Fibroblast of lung (primary cell): Measurements from ENCODE around the gene MAT2A. TPM values are rescaled to one million over a fixed set of nuclear protein-coding genes. Genes with fewer than 3 reads are reported as not detected.
"Not testable (repeated sequence)": the region's sequence is repeated elsewhere in the genome, so short reads cannot be mapped to it uniquely, and the experiment has no call there.

Experiments
- DNase-seq, 2 donors: peaks; one replicate each; pipeline versions ENCODE4 v3.0.0 to v3.0.0-alpha.2; 2010; ENCODE audit warnings: low read depth in 2 of 2
- H2AFZ ChIP-seq: 2 replicates; pipeline ENCODE4 v1.5.1; 2012; ENCODE audit warnings: low read length, control low read depth, inconsistent platforms
- H3K27ac ChIP-seq: 2 replicates; pipeline ENCODE4 v1.5.1; 2011; ENCODE audit warnings: low read length, control low read depth; ENCODE audit not compliant: insufficient read depth
- H3K27me3 ChIP-seq: 2 replicates; pipeline ENCODE4 v1.5.1; 2011; ENCODE audit warnings: mild to moderate bottlenecking, low read length; ENCODE audit not compliant: control insufficient read depth, insufficient read depth
- H3K36me3 ChIP-seq: 2 replicates; pipeline ENCODE4 v1.5.1; 2011; ENCODE audit warnings: low read length; ENCODE audit not compliant: control insufficient read depth, insufficient read depth
- H3K4me1 ChIP-seq: 2 replicates; pipeline ENCODE4 v1.5.1; 2011; ENCODE audit warnings: low read length; ENCODE audit not compliant: control insufficient read depth, insufficient read depth; ENCODE audit errors: extremely low read depth
- H3K4me2 ChIP-seq: 2 replicates; pipeline ENCODE4 v1.5.1; 2011; ENCODE audit warnings: low read length, control low read depth; ENCODE audit not compliant: insufficient read depth; ENCODE audit errors: extremely low read depth
- H3K4me3 ChIP-seq, 4 experiments: fragments of 200-600 bp in 1 of 4; sonication (generic) in 1 of 4; replicated peaks in 1 of 4; 2 replicates each; pipeline ENCODE4 v1.5.1; 2011 to 2016; ENCODE audit warnings: low read length in 4 of 4, low read depth in 3 of 4, mild to moderate bottlenecking in 3 of 4, control low read depth in 2 of 4, inconsistent platforms in 1 of 4, mixed read lengths in 1 of 4; ENCODE audit not compliant: insufficient read depth in 1 of 4; ENCODE audit errors: control extremely low read depth in 1 of 4
- H3K79me2 ChIP-seq: 2 replicates; pipeline ENCODE4 v1.5.1; 2012; ENCODE audit warnings: mild to moderate bottlenecking, low read length, inconsistent platforms; ENCODE audit not compliant: control insufficient read depth, insufficient read depth
- H3K9ac ChIP-seq: 2 replicates; pipeline ENCODE4 v1.5.1; 2011; ENCODE audit warnings: mild to moderate bottlenecking, low read length, control low read depth; ENCODE audit not compliant: insufficient read depth
- H3K9me3 ChIP-seq: 2 replicates; pipeline ENCODE4 v1.5.1; 2012; ENCODE audit warnings: low read depth, low read length; ENCODE audit not compliant: control insufficient read depth, insufficient read depth
- H4K20me1 ChIP-seq: 2 replicates; pipeline ENCODE4 v1.5.1; 2011; ENCODE audit warnings: low read length; ENCODE audit not compliant: control insufficient read depth, insufficient read depth; ENCODE audit errors: extremely low read depth
- CTCF ChIP-seq, 2 donors: IDR thresholded peaks in 1 of 2; conservative IDR thresholded peaks in 1 of 2; 1 replicate in 1 of 2; 2 replicates in 1 of 2; pipeline ENCODE4 v1.5.1; 2011 to 2012; ENCODE audit warnings: low read length in 2 of 2, control low read depth in 1 of 2, inconsistent platforms in 1 of 2, low read depth in 1 of 2, mild to moderate bottlenecking in 1 of 2
- EZH2 ChIP-seq: IDR thresholded peaks from 2 replicates; pipeline ENCODE4 v1.5.1; 2012; ENCODE audit warnings: low read length, control low read depth, mild to moderate bottlenecking; ENCODE audit errors: missing control alignments
- polyA plus RNA-seq, 2 donors: library from polyadenylated mRNA; depleted of rRNA in 1 of 2; stranded (reverse) in 1 of 2; unstranded in 1 of 2; fragments of >200 nt; gene quantifications; 2 replicates each; pipeline ENCODE4 v1.2.1, GENCODE V29; 2011 to 2012; ENCODE audit warnings: missing spikeins in 1 of 2
- total RNA-seq: library from RNA; depleted of rRNA; stranded (reverse); fragments of >200 nt; gene quantifications from 2 replicates; pipeline ENCODE4 v1.2.1, GENCODE V29; 2014

MAT2A gene
- total and polyA plus RNA-seq, 2 donors (not counting 1 experiment from before 2014, with no cell fraction given): 270 to 334 TPM

- Histone ChIP-seq H3K27me3 (no peaks in the 10 kb centered on the region), H3K36me3 (peaks cover 1% of the 10 kb centered on the region), H3K9ac (peak overlapping the region; percentile 27), H3K4me3 (peak overlapping the region in 1 of 4 experiments; percentile 14), H3K4me1 (peaks cover 45% of the 10 kb centered on the region), H3K9me3 (no peaks in the 10 kb centered on the region), H3K79me2 (peaks cover 8% of the 10 kb centered on the region), H3K27ac (peak overlapping the region; percentile 78), H3K4me2 (peak overlapping the region; percentile 41), H4K20me1 (no peaks in the 10 kb centered on the region), H2AFZ (no peak overlapping the region)
- DNase-seq: peak; percentile 73 to 100
- TF ChIP-seq EZH2 (no peak), CTCF (conservative IDR thresholded peaks at IDR 0.05 in 1 of 2, IDR thresholded peaks at IDR 0.05 in 1 of 2; ENCODE audit: low read depth in 1 of 2, low read length in 2 of 2) (no peak)
These were observed 51.2 kb downstream of the MAT2A start for GRCh38 chr2:85589982-85590791.

DNA sequence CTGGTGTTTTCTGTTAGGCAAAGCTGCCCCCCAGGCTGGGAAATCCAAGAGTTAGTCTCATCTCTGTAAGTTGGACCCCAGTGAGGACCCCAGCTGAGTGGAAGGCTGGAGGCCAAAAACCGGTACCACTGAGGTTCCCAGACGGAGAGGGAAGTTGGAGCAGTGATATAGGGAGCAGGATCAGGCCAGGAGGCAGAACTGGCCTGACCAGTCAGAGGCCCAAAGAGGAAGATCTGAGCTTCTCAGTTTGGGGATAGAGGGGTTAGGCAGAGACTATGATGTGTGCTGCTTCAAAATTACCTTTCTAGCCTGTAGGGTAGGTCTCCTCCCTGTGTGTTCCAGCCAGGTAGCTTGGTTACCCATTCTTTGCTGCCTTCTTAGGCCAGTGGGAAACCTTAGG lies 52.0 kb downstream of the MAT2A start:
- Histone ChIP-seq H3K27me3 (no peaks in the 10 kb centered on the region), H3K4me3 (peak overlapping the region in 1 of 4 experiments; percentile 14), H3K79me2 (peaks cover 11% of the 10 kb centered on the region), H3K4me1 (peaks cover 40% of the 10 kb centered on the region), H3K27ac (peak overlapping the region; percentile 78), H3K4me2 (peak overlapping the region; percentile 41), H2AFZ (no peak overlapping the region), H3K9me3 (no peaks in the 10 kb centered on the region), H3K36me3 (peaks cover 1% of the 10 kb centered on the region), H4K20me1 (no peaks in the 10 kb centered on the region), H3K9ac (peak overlapping the region; percentile 28)
- no peak for DNase-seq
- TF ChIP-seq CTCF (conservative IDR thresholded peaks at IDR 0.05 in 1 of 2, IDR thresholded peaks at IDR 0.05 in 1 of 2; ENCODE audit: low read depth in 1 of 2, low read length in 2 of 2): no peak
- no peak for TF ChIP-seq EZH2

DNA sequence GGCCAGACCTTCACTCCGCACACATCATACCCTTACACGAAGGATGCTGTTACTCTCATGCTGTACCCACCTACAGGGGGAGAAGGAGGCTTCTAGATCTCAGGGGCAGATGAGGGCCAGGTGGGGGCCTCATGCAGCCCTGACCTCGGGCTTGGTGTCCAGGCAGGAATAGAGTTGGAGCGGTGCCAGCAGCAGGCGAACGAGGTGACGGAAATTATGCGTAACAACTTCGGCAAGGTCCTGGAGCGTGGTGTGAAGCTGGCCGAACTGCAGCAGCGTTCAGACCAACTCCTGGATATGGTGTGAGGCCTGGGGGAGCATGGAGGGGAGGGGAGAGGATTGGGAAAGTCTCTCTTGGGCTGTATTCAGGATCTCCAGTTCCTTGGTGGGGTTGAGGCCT lies 52.6 kb downstream of the MAT2A start:
- Histone ChIP-seq H4K20me1 (no peaks in the 10 kb centered on the region), H3K4me1 (peaks cover 40% of the 10 kb centered on the region), H3K27ac (peak overlapping the region; percentile 78)

DNA sequence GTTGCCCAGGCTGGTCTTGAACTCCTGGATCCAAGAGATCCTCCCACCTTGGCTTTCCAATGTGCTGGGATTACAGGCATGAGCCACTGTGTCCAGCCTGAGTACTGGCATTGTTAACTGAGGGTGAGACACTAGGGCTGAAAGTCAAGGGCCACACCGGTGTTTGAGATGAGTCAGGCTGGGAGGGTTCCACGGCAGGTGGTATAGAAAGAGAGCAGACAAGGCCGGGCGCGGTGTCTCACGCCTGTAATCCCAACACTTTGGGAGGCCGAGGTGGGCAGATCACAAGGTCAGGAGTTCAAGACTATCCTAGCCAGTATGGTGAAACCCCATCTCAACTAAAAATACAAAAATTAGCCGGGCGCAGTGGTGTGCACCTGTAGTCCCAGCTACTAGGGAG lies 53.3 kb downstream of the MAT2A start:
- peaks cover 42% of the 10 kb centered on the region for H3K4me1 ChIP-seq
- peaks cover 25% of the 10 kb centered on the region for H3K79me2 ChIP-seq

More for the DNA sequence above, 52.6 kb downstream of the MAT2A start:
- no peak for DNase-seq
- Histone ChIP-seq H3K27me3 (no peaks in the 10 kb centered on the region), H3K79me2 (peaks cover 18% of the 10 kb centered on the region), H3K36me3 (peaks cover 1% of the 10 kb centered on the region), H2AFZ (no peak overlapping the region), H3K9ac (no peak overlapping the region), H3K4me3 (no peak overlapping the region), H3K9me3 (no peaks in the 10 kb centered on the region), H3K4me2 (no peak overlapping the region)
- no peak for TF ChIP-seq EZH2
- TF ChIP-seq CTCF (conservative IDR thresholded peaks at IDR 0.05 in 1 of 2, IDR thresholded peaks at IDR 0.05 in 1 of 2; ENCODE audit: low read depth in 1 of 2, low read length in 2 of 2): no peak

More for the DNA sequence above, 53.3 kb downstream of the MAT2A start:
- H2AFZ ChIP-seq, H3K9ac ChIP-seq, H3K4me3 ChIP-seq, H3K27me3 ChIP-seq, H3K9me3 ChIP-seq, H3K36me3 ChIP-seq, DNase-seq, H3K4me2 ChIP-seq, H4K20me1 ChIP-seq, H3K27ac ChIP-seq: not testable (repeated sequence)
